ENCODE data around the gene CGN. TPM values are rescaled to one million over a fixed set of nuclear protein-coding genes. Genes with fewer than 3 reads are reported as not detected.

The CGN gene
- total RNA-seq, 1 donor from 2014 or later = 5.3 TPM

- no peak for DNase-seq (ENCODE audit: low spot score)
Observed at GRCh38 chr1:151547900-151548230, 36.7 kb downstream of the CGN start.

- peak; percentile 28 for DNase-seq (ENCODE audit: low spot score)
Observed at GRCh38 chr1:151549199-151549598, 38.0 kb downstream of the CGN start.

GRCh38 chr1:151553659-151554058, 42.5 kb downstream of the CGN start:
- no peak for DNase-seq (ENCODE audit: low spot score)

GRCh38 chr1:151556052-151556451, 44.9 kb downstream of the CGN start:
- no peak for DNase-seq (ENCODE audit: low spot score)

GRCh38 chr1:151562661-151563060, 51.5 kb downstream of the CGN start:
- DNase-seq (ENCODE audit: low spot score) = no peak

GRCh38 chr1:151563376-151563775, 52.2 kb downstream of the CGN start:
- DNase-seq (ENCODE audit: low spot score) = no peak

GRCh38 chr1:151565502-151566189, 54.5 kb downstream of the CGN start:
- no peak for DNase-seq (ENCODE audit: low spot score)

GRCh38 chr1:151568626-151569088, 57.5 kb downstream of the CGN start:
- no peak for DNase-seq (ENCODE audit: low spot score)

GRCh38 chr1:151570819-151571218, 59.6 kb downstream of the CGN start:
- DNase-seq (ENCODE audit: low spot score) = no peak

- peak; percentile 61 for DNase-seq (ENCODE audit: low spot score)
Observed at GRCh38 chr1:151574575-151575529, 63.7 kb downstream of the CGN start.

- no peak for DNase-seq (ENCODE audit: low spot score)
Observed at GRCh38 chr1:151577173-151577572, 66.0 kb downstream of the CGN start.

- no peak for DNase-seq (ENCODE audit: low spot score)
Observed at GRCh38 chr1:151578941-151579340, 67.8 kb downstream of the CGN start.

- no peak for DNase-seq (ENCODE audit: low spot score)
Observed at GRCh38 chr1:151579436-151580225, 68.4 kb downstream of the CGN start.

- DNase-seq (ENCODE audit: low spot score) = no peak
Observed at GRCh38 chr1:151581451-151581850, 70.3 kb downstream of the CGN start.

GRCh38 chr1:151581921-151582320, 70.7 kb downstream of the CGN start:
- DNase-seq (ENCODE audit: low spot score) = no peak

- no peak for DNase-seq (ENCODE audit: low spot score)
Observed at GRCh38 chr1:151583796-151584195, 72.6 kb downstream of the CGN start.

- DNase-seq (ENCODE audit: low spot score) = no peak
Observed at GRCh38 chr1:151584278-151584677, 73.1 kb downstream of the CGN start.

GRCh38 chr1:151584780-151585179, 73.6 kb downstream of the CGN start:
- DNase-seq (ENCODE audit: low spot score) = peak; percentile 70

- DNase-seq (ENCODE audit: low spot score) = peak; percentile 81
Observed at GRCh38 chr1:151585622-151586021, 74.4 kb downstream of the CGN start.

Data from umbilical cord (tissue), 2 donors.